ENCODE results near the gene TMEM40.

TMEM40 gene

GRCh38 chr3:12686096-12686495, 73.0 kb downstream of the TMEM40 start (continued):
- TF ChIP-seq, protein P1, sequence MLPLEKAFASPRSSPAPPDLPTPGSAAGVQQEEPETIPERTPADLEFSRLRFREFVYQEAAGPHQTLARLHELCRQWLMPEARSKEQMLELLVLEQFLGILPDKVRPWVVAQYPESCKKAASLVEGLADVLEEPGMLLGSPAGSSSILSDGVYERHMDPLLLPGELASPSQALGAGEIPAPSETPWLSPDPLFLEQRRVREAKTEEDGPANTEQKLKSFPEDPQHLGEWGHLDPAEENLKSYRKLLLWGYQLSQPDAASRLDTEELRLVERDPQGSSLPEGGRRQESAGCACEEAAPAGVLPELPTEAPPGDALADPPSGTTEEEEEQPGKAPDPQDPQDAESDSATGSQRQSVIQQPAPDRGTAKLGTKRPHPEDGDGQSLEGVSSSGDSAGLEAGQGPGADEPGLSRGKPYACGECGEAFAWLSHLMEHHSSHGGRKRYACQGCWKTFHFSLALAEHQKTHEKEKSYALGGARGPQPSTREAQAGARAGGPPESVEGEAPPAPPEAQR (tag by site-specific recombination; IDR thresholded peaks at IDR 0.05), result no peak
- TF ChIP-seq GLIS2 (tag by site-specific recombination; IDR thresholded peaks at IDR 0.05), result no peak
- no peak for TF ChIP-seq ZBTB48 (tag by site-specific recombination; IDR thresholded peaks at IDR 0.05)

All from HEK293 (cell line).